Measurements from ENCODE around the gene RAB36.

DNA sequence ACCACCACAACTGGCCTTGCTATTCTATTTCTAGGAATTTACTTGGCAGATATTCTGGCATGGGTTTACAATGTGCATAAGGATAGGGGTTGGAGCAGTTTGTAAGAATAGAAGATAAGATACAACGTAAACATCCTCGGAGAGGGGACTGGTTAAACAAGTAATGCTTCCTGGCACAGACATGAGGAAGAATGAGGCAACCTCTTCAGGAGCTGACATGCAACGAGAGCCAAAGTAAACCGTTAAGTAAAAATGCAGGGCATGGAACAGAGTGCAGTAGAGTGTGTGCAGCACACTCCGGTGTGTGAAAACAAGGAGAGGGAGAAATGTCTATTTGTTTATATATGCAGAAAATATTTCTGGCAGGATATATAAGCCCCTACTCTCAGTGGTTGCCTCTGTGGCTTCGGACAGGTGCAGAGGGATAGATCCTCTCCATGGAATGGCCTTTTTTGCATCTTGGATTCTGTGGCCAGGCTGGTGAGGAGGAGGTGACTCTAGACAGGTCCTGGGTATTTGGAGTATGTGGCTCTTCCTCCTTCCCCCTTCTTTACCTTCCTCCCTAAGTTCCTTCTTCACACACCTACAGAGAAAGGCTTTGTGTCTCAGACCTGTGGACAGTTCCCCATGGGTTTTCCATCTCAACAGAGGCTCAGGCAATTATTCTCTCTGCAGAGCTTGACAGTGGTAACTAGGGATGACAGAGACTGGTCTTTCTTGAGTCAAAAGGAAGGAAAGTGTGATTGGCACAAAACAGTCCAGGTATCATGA lies 2.5 kb downstream of the RAB36 start:
- TF ChIP-seq, protein P1, sequence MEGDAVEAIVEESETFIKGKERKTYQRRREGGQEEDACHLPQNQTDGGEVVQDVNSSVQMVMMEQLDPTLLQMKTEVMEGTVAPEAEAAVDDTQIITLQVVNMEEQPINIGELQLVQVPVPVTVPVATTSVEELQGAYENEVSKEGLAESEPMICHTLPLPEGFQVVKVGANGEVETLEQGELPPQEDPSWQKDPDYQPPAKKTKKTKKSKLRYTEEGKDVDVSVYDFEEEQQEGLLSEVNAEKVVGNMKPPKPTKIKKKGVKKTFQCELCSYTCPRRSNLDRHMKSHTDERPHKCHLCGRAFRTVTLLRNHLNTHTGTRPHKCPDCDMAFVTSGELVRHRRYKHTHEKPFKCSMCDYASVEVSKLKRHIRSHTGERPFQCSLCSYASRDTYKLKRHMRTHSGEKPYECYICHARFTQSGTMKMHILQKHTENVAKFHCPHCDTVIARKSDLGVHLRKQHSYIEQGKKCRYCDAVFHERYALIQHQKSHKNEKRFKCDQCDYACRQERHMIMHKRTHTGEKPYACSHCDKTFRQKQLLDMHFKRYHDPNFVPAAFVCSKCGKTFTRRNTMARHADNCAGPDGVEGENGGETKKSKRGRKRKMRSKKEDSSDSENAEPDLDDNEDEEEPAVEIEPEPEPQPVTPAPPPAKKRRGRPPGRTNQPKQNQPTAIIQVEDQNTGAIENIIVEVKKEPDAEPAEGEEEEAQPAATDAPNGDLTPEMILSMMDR (IDR thresholded peaks at IDR 0.05) = no peak
- TF ChIP-seq POLR2A (IDR thresholded peaks at IDR 0.05) = no peak
- peak in 1 of 3 donors; percentile 57 for TF ChIP-seq POLR2AphosphoS5 (IDR thresholded peaks at IDR 0.05)
